HCT116 (cell line): ENCODE data around the gene LHX3. TPM values are rescaled to one million over a fixed set of nuclear protein-coding genes. Genes with fewer than 3 reads are reported as not detected.

Experiments used
- ATAC-seq: fragments of 200-7000 bp; cut with Tn5 transposase; 2 replicates; pipeline ENCODE4 v1.9.1; 2020; ENCODE audit warnings: mild to moderate bottlenecking, moderate library complexity
- BruUV-seq: library from RNA; stranded (reverse); fragments of 400-500 nt; replicated peaks from 2 replicates; lab custom pipeline; 2021; lab: Mats Ljungman, UMichigan
- CTCF ChIA-PET: fragments of 300-600 bp; sonication (Branson Sonifier 250); formaldehyde crosslinking; loops from one replicate; lab custom pipeline; 2021; ENCODE audit warnings: antibody characterized with exemption; lab: Charles Lee
- POLR2A ChIA-PET: fragments of 300-600, 350-600 bp; sonication (Branson Sonifier 250); formaldehyde crosslinking; loops from one replicate; lab custom pipeline; 2021; ENCODE audit warnings: antibody characterized with exemption; lab: Charles Lee
- RAD21 ChIA-PET, 2 experiments: fragments of 300-600 bp; sonication (Branson Sonifier 250); formaldehyde crosslinking; loops; one replicate each; lab custom pipeline; 2023; ENCODE audit warnings: low total read pairs in 2 of 2; ENCODE audit not compliant: uncharacterized antibody in 2 of 2, unreplicated experiment in 2 of 2, low non-redundant PET in 1 of 2; lab: Charles Lee
- DNase-seq: peaks from one replicate; pipeline ENCODE4 v3.0.0-alpha.2; 2010; ENCODE audit warnings: low read depth, low spot score
- H2AFZ ChIP-seq: fragments of 200-600 bp; shearing (Covaris generic), sonication (generic); 2 replicates; pipeline ENCODE4 v1.6.1; 2017; ENCODE audit warnings: low read depth, mixed run types, mixed read lengths, antibody characterized with exemption, low read length; ENCODE audit not compliant: poor library complexity, severe bottlenecking
- H3K27ac ChIP-seq: 2 replicates; pipeline ENCODE4 v1.5.1; 2012; ENCODE audit warnings: low read depth, low read length
- H3K27me3 ChIP-seq: fragments of 200-600 bp; sonication (generic); 2 replicates; pipeline ENCODE4 v1.6.1; 2016; ENCODE audit warnings: mixed run types, low read length, mixed read lengths; ENCODE audit not compliant: insufficient read depth
- H3K36me3 ChIP-seq, 2 experiments: fragments of 200-500 bp in 1 of 2; fragments of 200-600 bp in 1 of 2; sonication (Bioruptor generic) in 1 of 2; sonication (generic) in 1 of 2; 2 replicates each; pipeline versions ENCODE4 v1.5.1 to v1.6.1; 2014 to 2016; ENCODE audit warnings: low read length in 2 of 2, inconsistent platforms in 1 of 2, mixed read lengths in 1 of 2, mixed run types in 1 of 2; ENCODE audit not compliant: insufficient read depth in 2 of 2, control insufficient read depth in 1 of 2
- H3K4me1 ChIP-seq, 2 experiments: fragments of 200-600 bp in 1 of 2; sonication (generic) in 1 of 2; 2 replicates each; pipeline versions ENCODE4 v1.5.1 to v1.6.1; 2012 to 2017; ENCODE audit warnings: low read length in 2 of 2, inconsistent platforms in 1 of 2, mild to moderate bottlenecking in 1 of 2, mixed read lengths in 1 of 2, mixed run types in 1 of 2, moderate library complexity in 1 of 2; ENCODE audit not compliant: insufficient read depth in 2 of 2, control insufficient read depth in 1 of 2
- H3K4me2 ChIP-seq: fragments of 200-600 bp; sonication (generic); 2 replicates; pipeline ENCODE4 v1.6.1; 2017; ENCODE audit warnings: mixed run types, low read length, mixed read lengths
- H3K4me3 ChIP-seq, 2 experiments: fragments of 200-600 bp in 1 of 2; sonication (generic) in 1 of 2; replicated peaks in 1 of 2; 2 replicates each; pipeline ENCODE4 v1.5.1; 2011 to 2016; ENCODE audit warnings: low read length in 2 of 2, control low read depth in 1 of 2, low read depth in 1 of 2, mild to moderate bottlenecking in 1 of 2, mixed read lengths in 1 of 2, mixed run types in 1 of 2
- H3K79me2 ChIP-seq: fragments of 200-600 bp; sonication (generic); 2 replicates; pipeline ENCODE4 v1.6.1; 2017; ENCODE audit warnings: mild to moderate bottlenecking, mixed run types, low read length, moderate library complexity, mixed read lengths; ENCODE audit not compliant: insufficient read depth
- H3K9ac ChIP-seq: fragments of 200-600 bp; sonication (generic); 2 replicates; pipeline ENCODE4 v1.6.1; 2016; ENCODE audit warnings: low read length, mixed read lengths
- H3K9me2 ChIP-seq: fragments of 200-600 bp; sonication (generic), shearing (Covaris generic); 2 replicates; pipeline ENCODE4 v1.6.1; 2017; ENCODE audit warnings: mixed run types, mild to moderate bottlenecking, moderate library complexity; ENCODE audit not compliant: insufficient read depth
- H3K9me3 ChIP-seq, 2 experiments: fragments of 200-500 bp in 1 of 2; fragments of 200-600 bp in 1 of 2; sonication (Bioruptor generic) in 1 of 2; sonication (generic) in 1 of 2; 2 replicates each; pipeline ENCODE4 v1.6.1; 2014 to 2017; ENCODE audit warnings: low read length in 2 of 2, mixed read lengths in 2 of 2, inconsistent platforms in 1 of 2, low read depth in 1 of 2, mild to moderate bottlenecking in 1 of 2, mixed run types in 1 of 2, moderate library complexity in 1 of 2; ENCODE audit not compliant: control insufficient read depth in 1 of 2, insufficient read depth in 1 of 2
- H4K20me1 ChIP-seq: fragments of 200-600 bp; sonication (generic), shearing (Covaris generic); 2 replicates; pipeline ENCODE4 v1.6.1; 2017; ENCODE audit warnings: mixed run types, mild to moderate bottlenecking, moderate library complexity; ENCODE audit not compliant: insufficient read depth
- ATF3 ChIP-seq: IDR thresholded peaks from 2 replicates; pipeline ENCODE4 v1.6.1; 2012
- CBX3 ChIP-seq: IDR thresholded peaks from 2 replicates; pipeline ENCODE4 v1.6.1; 2012; ENCODE audit warnings: low read depth
- CEBPB ChIP-seq: IDR thresholded peaks from 2 replicates; pipeline ENCODE4 v1.6.1; 2012; ENCODE audit warnings: low read depth
- EZH2phosphoT487 ChIP-seq: fragments of 200-600 bp; IDR thresholded peaks from 2 replicates; pipeline ENCODE4 v1.6.1; 2018; ENCODE audit warnings: antibody characterized with exemption, borderline replicate concordance
- MAX ChIP-seq: IDR thresholded peaks from 2 replicates; pipeline ENCODE4 v1.6.1; 2012
- POLR2A ChIP-seq: IDR thresholded peaks from 2 replicates; pipeline ENCODE4 v1.7.0; 2011; ENCODE audit warnings: borderline replicate concordance; ENCODE audit not compliant: insufficient read depth, insufficient read length; ENCODE audit errors: extremely low read depth
- POLR2AphosphoS5 ChIP-seq: IDR thresholded peaks from 2 replicates; pipeline ENCODE4 v1.6.1; 2011; ENCODE audit warnings: mild to moderate bottlenecking, low read depth, low read length, moderate library complexity
- REST ChIP-seq: IDR thresholded peaks from 2 replicates; pipeline ENCODE4 v1.6.1; 2012; ENCODE audit warnings: low read depth
- SIN3A ChIP-seq: IDR thresholded peaks from 2 replicates; pipeline ENCODE4 v1.6.1; 2012; ENCODE audit warnings: low read depth
- SRF ChIP-seq: IDR thresholded peaks from 2 replicates; pipeline ENCODE4 v1.6.1; 2012; ENCODE audit warnings: low read depth
- YY1 ChIP-seq: IDR thresholded peaks from 2 replicates; pipeline ENCODE4 v1.6.1; 2011; ENCODE audit warnings: low read length, low read depth, moderate library complexity, mild to moderate bottlenecking; ENCODE audit not compliant: insufficient replicate concordance; ENCODE audit errors: extremely low read depth
- intact Hi-C: fragments of 100-400 bp; cut with micrococcal nuclease; formaldehyde crosslinking; loops from 2 replicates; pipeline ENCODE4 v1.10.0; 2022
- total RNA-seq: library from RNA; stranded (reverse); gene quantifications from one replicate; pipeline ENCODE4 v1.2.1, GENCODE V29; 2021; ENCODE audit not compliant: unreplicated experiment

Gene LHX3
- total RNA-seq, 1 experiment from 2014 or later, result not detected

GRCh38 chr9:136223871-136224640, 19.1 kb upstream of the LHX3 start:
- Histone ChIP-seq H3K9ac (no peak overlapping the region), H3K4me1 (peaks cover 28 to 50% of the 10 kb centered on the region in 2 experiments), H3K9me3 (no peaks in the 10 kb centered on the region), H3K27me3 (no peaks in the 10 kb centered on the region), H3K36me3 (peaks cover 3 to 51% of the 10 kb centered on the region in 2 experiments; a peak in 3 of 4 replicates), H4K20me1 (peaks cover 5% of the 10 kb centered on the region; the same call in 1 of the 2 replicates), H3K27ac (no peak overlapping the region), H3K9me2 (no peaks in the 10 kb centered on the region), H3K4me3 (no peak overlapping the region), H2AFZ (no peak overlapping the region), H3K4me2 (no peak overlapping the region), H3K79me2 (peaks cover 93% of the 10 kb centered on the region)
- intact Hi-C loops, result loop anchor here (10.0 kb wide), 1 partner anchor 259 kb away; the partner anchor contains the start of gene UBAC1
- BruUV-seq, result no TSS peak
- TF ChIP-seq SRF (no peak), REST (no peak), CBX3 (no peak), CEBPB (no peak), MAX (no peak), EZH2phosphoT487 (no peak), POLR2A (no peak), SIN3A (no peak), POLR2AphosphoS5 (no peak), ATF3 (no peak), YY1 (no peak)
- RAD21 ChIA-PET, result no interaction called here
- DNase-seq, result no peak
- CTCF ChIA-PET, result no interaction called here
- POLR2A ChIA-PET, result no interaction called here
- ATAC-seq, result no peak
